GM19455 (cell line): ENCODE data around the gene GPR61.

Source experiments
- ATAC-seq: cut with Tn5 transposase; IDR thresholded peaks from one replicate; pipeline ENCODE4 v1.9.1; 2021; ENCODE audit not compliant: unreplicated experiment

Gene GPR61

GRCh38 chr1:109539676-109540075, at the start of gene GPR61:
Gene GPR61, plus strand, starts transcription at chr1:109539872. Its CDS starts 3,151 bp downstream, at chr1:109543023.
- ATAC-seq, result no peak

DNA sequence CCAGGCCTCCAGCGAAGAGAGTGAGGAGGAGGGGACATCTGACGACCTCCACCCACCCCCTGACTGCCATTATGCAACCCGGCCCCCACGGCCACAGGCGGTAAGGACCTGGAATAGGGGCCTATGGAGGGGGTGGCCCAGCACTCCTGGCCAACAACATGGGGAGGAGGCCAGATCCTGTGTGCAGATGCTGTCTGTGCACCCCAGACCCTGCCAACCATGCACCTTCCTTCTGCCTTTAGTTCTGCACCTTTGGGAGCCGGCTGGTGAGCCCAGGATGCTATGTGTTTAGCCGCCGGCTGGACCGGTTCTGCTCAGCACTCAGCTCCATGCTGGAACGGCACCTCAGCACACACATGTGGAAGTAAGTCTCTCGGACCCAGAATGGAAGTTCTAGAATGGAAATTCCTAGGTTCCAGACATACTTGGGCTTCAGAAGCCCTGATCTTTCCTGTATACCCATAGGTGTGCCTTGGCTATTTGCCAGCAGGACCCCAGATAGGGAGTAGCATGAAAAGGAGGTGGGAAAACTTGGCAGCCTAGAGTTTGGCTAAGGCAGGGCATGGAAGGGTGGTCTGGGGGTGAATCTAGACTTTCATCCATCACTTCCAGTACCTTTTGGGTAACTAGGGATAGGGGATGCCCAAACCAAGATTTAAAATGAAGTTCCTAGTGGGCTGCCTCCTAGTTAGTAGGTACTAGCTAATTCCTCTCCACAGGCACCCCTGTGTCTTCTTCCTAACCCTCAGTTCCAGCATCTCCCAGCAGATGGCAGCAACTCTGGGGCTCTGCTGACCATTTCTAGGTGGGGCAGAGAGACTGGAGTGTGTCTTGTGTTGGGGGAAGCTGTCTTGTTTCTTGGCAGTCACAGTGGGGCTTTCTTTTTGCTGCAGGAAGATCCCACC, 49.4 kb upstream of the GPR61 start:
- ATAC-seq, result no peak

DNA sequence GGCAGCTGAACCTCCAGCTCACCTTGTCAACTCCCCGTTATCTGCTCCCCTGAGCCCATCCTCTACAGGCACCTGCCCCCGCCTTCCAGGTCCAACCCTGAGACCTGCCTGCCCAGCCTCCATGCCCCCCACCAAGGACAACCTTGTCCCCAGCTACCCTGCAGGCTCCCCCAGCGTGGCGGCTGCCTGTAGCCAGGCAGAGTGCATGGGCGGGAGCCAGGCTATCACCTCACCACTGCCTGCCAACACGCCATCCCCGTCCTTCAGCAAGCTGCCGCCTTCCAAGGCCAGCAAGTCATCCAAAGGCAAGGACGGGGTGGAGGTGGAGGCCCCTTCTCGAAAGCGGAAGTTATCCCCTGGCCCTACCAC, 48.8 kb upstream of the GPR61 start:
- ATAC-seq, result no peak

DNA sequence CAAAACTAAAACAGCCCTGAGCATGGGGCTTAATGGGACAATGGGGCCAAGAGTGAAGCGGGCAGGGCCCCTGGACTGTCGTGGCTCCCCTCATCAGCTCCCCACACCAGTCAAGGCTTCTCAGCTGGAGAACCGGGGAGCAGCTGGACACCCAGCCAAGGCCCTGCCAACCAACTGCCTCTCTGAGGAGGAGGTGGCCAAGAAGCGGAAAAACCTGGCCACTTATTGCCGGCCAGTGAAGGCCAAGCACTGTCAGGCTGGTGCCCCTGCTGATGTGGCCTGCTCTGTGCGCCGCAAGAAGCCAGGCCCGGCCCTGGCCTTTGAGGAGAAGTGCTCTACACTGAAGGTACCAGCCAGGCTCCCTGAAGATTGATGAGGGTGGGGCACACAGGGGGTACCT, 48.3 kb upstream of the GPR61 start:
- no peak for ATAC-seq

GRCh38 chr1:109492779-109493178, 46.9 kb upstream of the GPR61 start:
- ATAC-seq, result no peak

DNA sequence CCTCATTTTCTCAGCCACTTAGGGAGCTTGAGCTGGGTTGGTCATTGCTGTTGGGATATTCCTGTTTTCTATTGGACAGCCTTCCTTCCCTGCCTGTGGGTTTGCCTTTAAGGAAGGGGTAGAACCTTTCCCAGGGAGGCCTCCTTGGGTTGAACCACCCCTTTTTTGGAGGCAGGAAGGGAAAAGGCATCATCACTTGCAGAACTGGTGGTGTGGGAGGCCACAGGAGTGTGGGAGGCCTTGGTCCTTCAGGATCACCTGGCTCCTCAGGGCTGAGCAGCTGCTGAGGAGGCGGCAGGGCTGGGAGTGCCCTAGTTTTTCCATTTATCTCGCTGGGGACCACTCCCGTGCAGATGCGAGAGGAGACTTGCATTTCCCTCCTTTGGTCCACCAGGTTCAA, 46.4 kb upstream of the GPR61 start:
- ATAC-seq, result no peak

GRCh38 chr1:109493805-109494539, 45.7 kb upstream of the GPR61 start, which contains the start of gene CYB561D1:
Gene CYB561D1, plus strand, starts transcription at chr1:109494094. Its CDS starts 46 bp downstream, at chr1:109494140.
- peak; percentile 89 for ATAC-seq

DNA sequence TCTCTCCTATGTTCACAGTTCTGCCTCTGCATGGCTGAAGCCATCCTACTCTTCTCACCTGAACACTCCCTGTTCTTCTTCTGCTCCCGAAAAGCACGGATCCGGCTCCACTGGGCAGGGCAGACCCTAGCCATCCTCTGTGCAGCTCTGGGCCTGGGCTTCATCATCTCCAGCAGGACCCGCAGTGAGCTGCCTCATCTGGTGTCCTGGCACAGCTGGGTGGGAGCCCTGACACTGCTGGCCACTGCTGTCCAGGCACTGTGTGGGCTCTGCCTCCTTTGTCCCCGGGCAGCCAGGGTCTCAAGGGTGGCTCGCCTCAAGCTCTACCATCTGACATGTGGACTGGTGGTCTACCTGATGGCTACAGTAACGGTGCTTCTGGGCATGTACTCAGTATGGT, 43.9 kb upstream of the GPR61 start:
- no peak for ATAC-seq

DNA sequence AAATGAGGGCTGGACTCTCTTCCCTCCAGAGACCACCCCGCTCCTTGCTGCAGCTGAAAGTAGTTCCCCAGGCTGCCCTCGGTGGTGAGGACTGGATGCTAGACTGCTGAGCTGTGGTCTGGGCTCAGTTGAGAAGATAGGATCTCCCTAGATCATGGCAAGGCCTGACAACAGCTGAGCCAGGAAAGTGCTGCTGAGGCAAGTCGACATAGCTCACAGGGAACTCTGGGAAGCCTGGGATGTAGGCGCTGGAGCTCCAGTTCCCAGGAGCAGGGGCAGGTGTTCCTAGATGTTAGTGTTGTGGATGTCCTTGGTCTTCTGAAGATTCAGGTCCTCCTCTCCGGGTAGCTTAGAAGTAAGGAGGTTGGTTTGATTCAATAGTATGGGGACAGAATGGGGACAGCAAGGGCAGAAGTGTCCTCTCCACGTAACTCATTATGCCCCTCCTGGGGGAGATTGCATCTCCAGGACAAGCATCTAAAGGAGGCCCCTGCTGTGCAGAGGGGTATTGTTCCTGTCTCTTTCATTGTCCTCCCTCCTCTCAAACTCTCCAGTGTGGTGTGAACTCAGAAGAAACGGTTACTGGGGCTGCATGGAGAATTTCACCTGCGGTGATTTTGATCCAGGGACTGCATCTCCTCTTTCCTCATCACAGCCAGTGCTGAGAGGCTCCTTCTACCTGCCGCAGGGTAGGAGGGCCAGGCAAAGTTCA, 42.1 kb upstream of the GPR61 start:
- ATAC-seq, result no peak

GRCh38 chr1:109498161-109498801, 41.4 kb upstream of the GPR61 start:
- ATAC-seq, result no peak

GRCh38 chr1:109499081-109499480, 40.6 kb upstream of the GPR61 start:
- no peak for ATAC-seq

- no peak for ATAC-seq
Observed at GRCh38 chr1:109499661-109500536, 39.8 kb upstream of the GPR61 start.

GRCh38 chr1:109500941-109501381, 38.7 kb upstream of the GPR61 start:
- ATAC-seq, result no peak

GRCh38 chr1:109501644-109502363, 37.9 kb upstream of the GPR61 start:
- no peak for ATAC-seq

- ATAC-seq, result no peak
Observed at GRCh38 chr1:109502364-109502851, 37.3 kb upstream of the GPR61 start.

DNA sequence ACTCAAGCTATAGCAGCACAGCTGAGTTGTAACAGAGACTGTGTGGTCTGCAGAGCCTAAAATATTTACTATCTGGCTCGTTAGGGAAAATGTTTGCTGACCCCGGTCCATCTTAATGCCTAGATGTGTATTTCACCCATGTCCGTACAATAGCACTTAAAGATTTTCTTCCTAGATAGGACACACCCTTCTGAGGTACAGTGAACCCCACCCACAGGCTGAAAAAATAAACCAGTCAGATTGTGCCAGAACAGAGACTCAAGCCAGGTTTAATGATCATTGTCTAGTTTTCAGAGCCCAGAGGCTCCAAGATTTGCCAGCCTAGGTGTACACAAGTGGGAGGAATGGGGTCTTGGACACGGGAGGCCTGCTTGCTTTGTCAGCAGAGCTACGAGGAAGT, 35.7 kb upstream of the GPR61 start:
- ATAC-seq, result no peak

DNA sequence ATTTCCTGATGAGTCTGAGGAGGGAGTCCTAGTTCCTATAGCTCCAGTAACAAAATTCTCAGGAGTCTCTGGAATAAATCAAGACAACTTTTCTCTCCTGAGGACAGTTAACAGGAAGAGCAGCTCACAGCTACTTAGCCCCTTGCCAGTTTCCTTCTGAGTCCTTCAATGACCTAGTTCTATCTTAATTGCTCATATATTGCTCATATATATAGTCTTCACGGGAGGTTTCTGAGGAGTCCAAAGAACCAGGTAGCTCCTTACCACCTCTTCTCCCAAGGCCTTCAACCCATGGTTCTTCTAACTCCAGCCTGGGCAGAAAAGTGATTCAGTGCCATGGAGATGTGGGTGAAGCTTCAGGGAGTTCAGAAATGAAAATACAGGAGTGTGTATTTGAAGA, 34.7 kb upstream of the GPR61 start:
- ATAC-seq, result no peak

GRCh38 chr1:109508001-109508872, 31.4 kb upstream of the GPR61 start:
- ATAC-seq, result no peak
